ENCODE results near the gene KRT20.

- TF ChIP-seq CTCF (conservative IDR thresholded peaks at IDR 0.05), result no peak
- no peak for TF ChIP-seq EZH2 (IDR thresholded peaks at IDR 0.05; ENCODE audit: low read depth)
These were observed 51.2 kb downstream of the KRT20 start for GRCh38 chr17:40833882-40834281.

Measured in PC-9 (cell line).